Mesothelial cell of epicardium (in vitro differentiated cells): ENCODE measurements around the gene TMEM82. TPM values are rescaled to one million over a fixed set of nuclear protein-coding genes. Genes with fewer than 3 reads are reported as not detected.
A peak's percentile ranks its signal among the peaks of the same experiment; 100 is the strongest.

Experiments used
- DNase-seq, 2 experiments: peaks; one replicate each; pipeline ENCODE4 v3.0.0; 2021; ENCODE audit warnings: low spot score in 2 of 2; ENCODE audit not compliant: unreplicated experiment in 2 of 2
- H3K27ac Mint-ChIP-seq: 2 replicates; pipeline ENCODE4 v1.8.0; 2021; ENCODE audit warnings: mixed read lengths
- H3K27me3 Mint-ChIP-seq: 2 replicates; pipeline ENCODE4 v1.8.0; 2021; ENCODE audit warnings: low read depth, mixed read lengths
- H3K36me3 Mint-ChIP-seq: 2 replicates; pipeline ENCODE4 v1.8.0; 2021; ENCODE audit warnings: mixed read lengths
- H3K4me1 Mint-ChIP-seq: 2 replicates; pipeline ENCODE4 v1.8.0; 2021; ENCODE audit warnings: mixed read lengths
- H3K4me3 Mint-ChIP-seq: 2 replicates; pipeline ENCODE4 v1.8.0; 2021; ENCODE audit warnings: mild to moderate bottlenecking, moderate library complexity, mixed read lengths
- H3K9me3 Mint-ChIP-seq: 2 replicates; pipeline ENCODE4 v1.8.0; 2021; ENCODE audit warnings: mixed read lengths
- total RNA-seq: library from RNA; stranded (reverse); gene quantifications from 3 replicates; pipeline ENCODE4 v1.2.1, GENCODE V29; 2021
- TF ChIP-seq, protein P1 (sequence below): fragments of 200-600 bp; sonication (generic); IDR thresholded peaks from one replicate; pipeline ENCODE4 v1.5.0; 2021; ENCODE audit warnings: antibody characterized with exemption; ENCODE audit not compliant: unreplicated experiment

The TMEM82 gene
- total RNA-seq, 1 donor from 2014 or later: not detected

DNA sequence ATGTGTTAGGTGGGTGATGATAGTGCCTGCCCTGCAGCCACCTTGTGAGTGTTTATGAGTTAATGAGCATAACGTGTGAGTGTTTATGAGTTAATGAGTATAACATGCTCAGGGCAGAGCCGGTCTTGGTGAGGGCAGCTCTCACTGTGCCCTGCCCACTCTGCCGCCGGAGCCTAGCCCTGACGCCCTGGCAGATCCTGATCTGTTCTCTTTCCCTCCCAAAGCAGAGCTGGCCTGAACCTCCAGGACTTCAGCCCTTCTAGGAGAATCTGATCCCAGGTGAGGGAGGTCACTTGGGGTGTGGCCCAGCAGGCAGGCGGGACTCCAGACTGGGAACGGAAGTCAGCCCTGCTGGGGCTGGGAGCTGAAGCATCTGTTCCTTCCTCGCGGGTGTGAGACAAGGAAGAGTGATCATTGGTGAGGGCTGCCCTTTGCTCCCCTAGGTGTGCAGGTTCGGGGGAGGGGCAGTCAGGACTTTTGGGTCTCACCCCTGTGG lies 22.0 kb downstream of the TMEM82 start:
- Mint-ChIP-seq H3K36me3 (peaks cover 26% of the 10 kb centered on the region), H3K4me1 (peaks cover 23% of the 10 kb centered on the region), H3K27me3 (no peaks in the 10 kb centered on the region), H3K27ac (peak overlapping the region; percentile 64), H3K4me3 (no peak overlapping the region), H3K9me3 (no peaks in the 10 kb centered on the region)
- DNase-seq: no peak
- TF ChIP-seq, protein P1, sequence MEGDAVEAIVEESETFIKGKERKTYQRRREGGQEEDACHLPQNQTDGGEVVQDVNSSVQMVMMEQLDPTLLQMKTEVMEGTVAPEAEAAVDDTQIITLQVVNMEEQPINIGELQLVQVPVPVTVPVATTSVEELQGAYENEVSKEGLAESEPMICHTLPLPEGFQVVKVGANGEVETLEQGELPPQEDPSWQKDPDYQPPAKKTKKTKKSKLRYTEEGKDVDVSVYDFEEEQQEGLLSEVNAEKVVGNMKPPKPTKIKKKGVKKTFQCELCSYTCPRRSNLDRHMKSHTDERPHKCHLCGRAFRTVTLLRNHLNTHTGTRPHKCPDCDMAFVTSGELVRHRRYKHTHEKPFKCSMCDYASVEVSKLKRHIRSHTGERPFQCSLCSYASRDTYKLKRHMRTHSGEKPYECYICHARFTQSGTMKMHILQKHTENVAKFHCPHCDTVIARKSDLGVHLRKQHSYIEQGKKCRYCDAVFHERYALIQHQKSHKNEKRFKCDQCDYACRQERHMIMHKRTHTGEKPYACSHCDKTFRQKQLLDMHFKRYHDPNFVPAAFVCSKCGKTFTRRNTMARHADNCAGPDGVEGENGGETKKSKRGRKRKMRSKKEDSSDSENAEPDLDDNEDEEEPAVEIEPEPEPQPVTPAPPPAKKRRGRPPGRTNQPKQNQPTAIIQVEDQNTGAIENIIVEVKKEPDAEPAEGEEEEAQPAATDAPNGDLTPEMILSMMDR: no peak

DNA sequence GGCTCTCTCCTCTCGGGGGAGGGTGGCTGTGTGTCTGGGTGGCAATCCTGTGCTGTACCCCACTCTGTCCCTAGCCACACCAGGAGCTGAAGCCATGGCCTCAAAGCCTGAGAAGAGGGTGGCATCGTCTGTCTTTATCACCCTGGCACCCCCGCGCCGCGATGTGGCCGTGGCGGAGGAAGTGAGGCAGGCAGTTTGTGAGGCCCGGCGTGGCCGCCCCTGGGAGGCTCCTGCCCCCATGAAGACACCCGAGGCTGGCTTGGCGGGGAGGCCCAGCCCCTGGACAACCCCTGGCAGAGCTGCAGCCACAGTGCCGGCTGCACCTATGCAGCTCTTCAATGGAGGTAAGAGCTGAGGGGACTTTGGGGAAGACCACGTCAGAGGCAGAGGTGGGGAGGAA lies 22.6 kb downstream of the TMEM82 start:
- Mint-ChIP-seq H3K4me1 (peaks cover 20% of the 10 kb centered on the region), H3K27me3 (no peaks in the 10 kb centered on the region), H3K4me3 (no peak overlapping the region), H3K36me3 (peaks cover 26% of the 10 kb centered on the region), H3K9me3 (no peaks in the 10 kb centered on the region), H3K27ac (no peak overlapping the region)
- TF ChIP-seq, protein P1: no peak
- DNase-seq: no peak

DNA sequence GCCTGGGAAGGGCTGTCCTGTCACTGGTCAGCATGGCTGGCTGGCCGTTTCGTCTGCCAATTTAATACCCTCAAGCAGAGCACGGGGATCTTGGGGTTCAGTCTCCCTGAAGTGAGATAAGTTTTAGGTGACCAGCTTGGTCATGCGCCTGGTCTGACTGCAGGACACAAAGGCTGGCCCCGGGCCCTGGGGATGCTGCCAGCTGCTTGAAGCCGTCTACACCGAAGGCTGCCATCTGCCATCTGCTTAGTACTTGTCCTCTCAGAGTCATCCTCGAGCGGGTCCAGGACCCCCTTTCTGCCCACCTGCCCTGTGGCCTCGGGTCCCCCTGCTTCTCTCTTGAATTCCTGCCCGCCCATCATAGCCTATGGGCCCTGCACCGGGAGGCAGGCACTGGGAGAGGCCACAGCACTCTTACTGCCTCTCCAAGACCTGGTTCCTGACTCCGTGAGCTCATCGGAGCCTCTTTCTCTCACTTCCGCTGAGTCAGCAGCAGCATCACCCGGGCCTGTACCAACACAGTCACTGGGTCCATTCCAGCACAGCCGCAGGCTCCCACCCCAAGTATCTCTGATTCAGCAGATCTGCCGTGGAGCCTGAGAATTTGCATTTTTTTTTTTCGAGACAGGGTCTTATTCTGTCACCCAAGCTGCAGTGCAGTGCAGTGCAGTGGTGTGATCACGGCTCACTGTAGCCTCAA lies 23.3 kb downstream of the TMEM82 start:
- peaks cover 18% of the 10 kb centered on the region for H3K4me1 Mint-ChIP-seq
- peaks cover 28% of the 10 kb centered on the region for H3K36me3 Mint-ChIP-seq
- peak overlapping the region; percentile 12 for H3K27ac Mint-ChIP-seq
- no peak for DNase-seq
- TF ChIP-seq, protein P1: no peak
- no peak overlapping the region for H3K4me3 Mint-ChIP-seq
- H3K9me3 Mint-ChIP-seq: no peaks in the 10 kb centered on the region
- H3K27me3 Mint-ChIP-seq: no peaks in the 10 kb centered on the region

DNA sequence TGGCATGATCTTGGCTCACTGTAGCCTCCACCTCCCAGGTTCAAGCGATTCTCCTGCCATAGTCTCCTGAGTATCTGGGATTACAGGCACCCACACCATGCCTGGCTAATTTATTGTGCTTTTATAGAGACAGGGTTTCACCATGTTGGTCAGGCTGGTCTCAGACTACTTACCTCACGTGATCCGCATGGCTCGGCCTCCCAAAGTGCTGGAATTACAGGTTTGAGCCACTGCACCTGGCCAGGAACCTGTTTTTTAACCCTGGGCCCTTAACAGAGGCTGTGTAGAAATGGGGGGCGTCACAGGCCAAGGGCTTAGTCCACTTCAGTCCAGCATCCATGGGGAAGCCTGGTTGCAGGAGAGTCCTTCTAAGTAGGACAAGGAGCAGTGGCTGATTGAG lies 25.6 kb downstream of the TMEM82 start:
- H3K4me1 Mint-ChIP-seq: no peaks in the 10 kb centered on the region
- H3K4me3 Mint-ChIP-seq: no peak overlapping the region
- H3K27ac Mint-ChIP-seq: no peak overlapping the region
- H3K36me3 Mint-ChIP-seq: peaks cover 40% of the 10 kb centered on the region
- H3K27me3 Mint-ChIP-seq: no peaks in the 10 kb centered on the region
- TF ChIP-seq, protein P1: no peak
- no peak for DNase-seq
- H3K9me3 Mint-ChIP-seq: no peaks in the 10 kb centered on the region

DNA sequence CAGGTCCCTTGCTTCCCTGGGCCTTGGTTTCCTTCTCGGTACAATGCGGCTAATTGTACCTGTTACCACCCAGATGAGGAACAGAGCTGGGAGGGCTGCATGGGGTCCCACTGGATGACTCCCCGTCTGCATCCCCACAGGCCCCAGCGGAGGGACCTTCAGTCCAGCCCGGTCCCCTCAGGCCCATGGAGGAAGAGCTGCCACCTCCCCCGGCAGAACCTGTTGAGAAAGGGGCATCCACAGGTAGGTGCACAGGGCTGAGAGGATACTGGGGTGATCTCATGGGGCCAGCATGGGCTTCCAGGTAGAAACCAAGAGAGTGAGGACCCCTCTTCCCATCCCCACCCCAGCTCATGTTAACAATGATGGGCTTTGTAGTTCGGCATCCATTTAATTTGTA lies 26.1 kb downstream of the TMEM82 start:
- H3K27ac Mint-ChIP-seq: no peak overlapping the region
- H3K9me3 Mint-ChIP-seq: no peaks in the 10 kb centered on the region
- TF ChIP-seq, protein P1: no peak
- peaks cover 40% of the 10 kb centered on the region for H3K36me3 Mint-ChIP-seq
- H3K4me1 Mint-ChIP-seq: no peaks in the 10 kb centered on the region
- no peak overlapping the region for H3K4me3 Mint-ChIP-seq
- H3K27me3 Mint-ChIP-seq: no peaks in the 10 kb centered on the region
- DNase-seq: no peak
